HL-60 (cell line): ENCODE measurements around the gene RAB26.

Experiments
- DNase-seq, 2 experiments: peaks; one replicate each; pipeline ENCODE4 v3.0.0-alpha.2; 2010 to 2020; ENCODE audit warnings: low read depth in 1 of 2, low spot score in 1 of 2
- H3K27ac ChIP-seq: fragments of 250-450 bp; sonication (Bioruptor Pico); replicated peaks from 2 replicates; pipeline ENCODE4 v1.5.1; 2020; ENCODE audit warnings: mild to moderate bottlenecking, moderate library complexity
- H3K27me3 ChIP-seq: fragments of 250-450 bp; sonication (Bioruptor Pico); 2 replicates; pipeline ENCODE4 v1.5.1; 2021; ENCODE audit warnings: mild to moderate bottlenecking, moderate library complexity; ENCODE audit not compliant: insufficient read depth, poor library complexity, severe bottlenecking
- H3K4me3 ChIP-seq: replicated peaks from 2 replicates; pipeline ENCODE4 v1.5.1; 2011; ENCODE audit warnings: mild to moderate bottlenecking, control low read depth, low read length; ENCODE audit not compliant: insufficient read depth
- CTCF ChIP-seq: IDR thresholded peaks from one replicate; pipeline ENCODE4 v1.5.1; 2011; ENCODE audit warnings: low read length, control low read depth, inconsistent platforms; ENCODE audit not compliant: insufficient read depth
- GABPA ChIP-seq: IDR thresholded peaks from 2 replicates; pipeline ENCODE4 v1.6.1; 2012; ENCODE audit warnings: low read depth
- POLR2AphosphoS5 ChIP-seq: IDR thresholded peaks from 2 replicates; pipeline ENCODE4 v1.6.1; 2012; ENCODE audit warnings: low read depth
- REST ChIP-seq: IDR thresholded peaks from 2 replicates; pipeline ENCODE4 v1.6.1; 2012; ENCODE audit warnings: low read depth; ENCODE audit not compliant: insufficient replicate concordance
- SPI1 ChIP-seq: IDR thresholded peaks from 2 replicates; pipeline ENCODE4 v1.6.1; 2012; ENCODE audit warnings: low read depth, mild to moderate bottlenecking, borderline replicate concordance

The RAB26 gene

GRCh38 chr16:2177101-2177500, 28.7 kb downstream of the RAB26 start:
- Histone ChIP-seq H3K27me3 (no peaks in the 10 kb centered on the region), H3K4me3 (no peak overlapping the region), H3K27ac (no peak overlapping the region)
- no peak for TF ChIP-seq GABPA
- no peak for TF ChIP-seq REST
- no peak for TF ChIP-seq CTCF
- no peak for TF ChIP-seq SPI1
- TF ChIP-seq POLR2AphosphoS5 = no peak
- no peak for DNase-seq

GRCh38 chr16:2177561-2177960, 29.1 kb downstream of the RAB26 start:
- Histone ChIP-seq H3K27ac (no peak overlapping the region), H3K27me3 (no peaks in the 10 kb centered on the region), H3K4me3 (no peak overlapping the region)
- DNase-seq = no peak
- TF ChIP-seq CTCF (no peak), SPI1 (no peak), POLR2AphosphoS5 (0 out of 2 replicates have a peak, but pooled peaks have one; percentile 11), REST (no peak), GABPA (no peak)

- Histone ChIP-seq H3K27ac (no peak overlapping the region), H3K27me3 (no peaks in the 10 kb centered on the region), H3K4me3 (no peak overlapping the region)
- DNase-seq = no peak
- TF ChIP-seq CTCF (no peak), SPI1 (no peak), GABPA (no peak), POLR2AphosphoS5 (no peak), REST (no peak)
Observed at GRCh38 chr16:2178321-2179106, 30.1 kb downstream of the RAB26 start.
